Midbrain (tissue), 1 donor: ENCODE data around the gene HORMAD2.
A peak's percentile ranks its signal among the peaks of the same experiment; 100 is the strongest.

ENCODE experiments used
- DNase-seq: peaks from one replicate; lab custom pipeline; 2025; lab: John Stamatoyannopoulos, UW

HORMAD2 gene

GRCh38 chr22:30079952-30080533 lies at the start of gene HORMAD2:
Gene HORMAD2 (plus strand): TSS chr22:30080464. CDS start chr22:30093953, 13,489 bp downstream.
- peak; percentile 46 for DNase-seq

GRCh38 chr22:30031328-30031727 lies 48.9 kb upstream of the HORMAD2 start:
- DNase-seq, result no peak

- no peak for DNase-seq
Measured at GRCh38 chr22:30031764-30032455, 48.4 kb upstream of the HORMAD2 start.

- no peak for DNase-seq
Measured at GRCh38 chr22:30033137-30033536, 47.1 kb upstream of the HORMAD2 start.

- no peak for DNase-seq
Measured at GRCh38 chr22:30033901-30034300, 46.4 kb upstream of the HORMAD2 start.

GRCh38 chr22:30036656-30037055 lies 43.6 kb upstream of the HORMAD2 start:
- DNase-seq, result no peak

GRCh38 chr22:30038219-30038618 lies 42.0 kb upstream of the HORMAD2 start:
- DNase-seq, result no peak

- no peak for DNase-seq
Measured at GRCh38 chr22:30040499-30041260, 39.6 kb upstream of the HORMAD2 start.

GRCh38 chr22:30041475-30041874 lies 38.8 kb upstream of the HORMAD2 start:
- no peak for DNase-seq

GRCh38 chr22:30041881-30042280 lies 38.4 kb upstream of the HORMAD2 start:
- no peak for DNase-seq

- DNase-seq, result no peak
Measured at GRCh38 chr22:30043161-30043560, 37.1 kb upstream of the HORMAD2 start.

GRCh38 chr22:30044369-30044768 lies 35.9 kb upstream of the HORMAD2 start:
- DNase-seq, result no peak

GRCh38 chr22:30044881-30045493 lies 35.3 kb upstream of the HORMAD2 start:
- DNase-seq, result no peak

- DNase-seq, result no peak
Measured at GRCh38 chr22:30045494-30045887, 34.8 kb upstream of the HORMAD2 start.

- no peak for DNase-seq
Measured at GRCh38 chr22:30045901-30046715, 34.2 kb upstream of the HORMAD2 start.

GRCh38 chr22:30046716-30047363 lies 33.4 kb upstream of the HORMAD2 start:
- no peak for DNase-seq

GRCh38 chr22:30047364-30047738 lies 32.9 kb upstream of the HORMAD2 start:
- no peak for DNase-seq

GRCh38 chr22:30048681-30049080 lies 31.6 kb upstream of the HORMAD2 start:
- DNase-seq, result no peak

- DNase-seq, result no peak
Measured at GRCh38 chr22:30054067-30054763, 26.0 kb upstream of the HORMAD2 start.

- DNase-seq, result no peak
Measured at GRCh38 chr22:30054764-30055069, 25.5 kb upstream of the HORMAD2 start.

GRCh38 chr22:30056015-30056414 lies 24.2 kb upstream of the HORMAD2 start:
- no peak for DNase-seq
